Fibroblast of the conjunctiva (primary cell): Measurements from ENCODE around the gene PHETA1.

Source experiments
- DNase-seq: peaks from one replicate; pipeline ENCODE4 v3.0.0-alpha.2; 2010; ENCODE audit warnings: low read depth

Gene PHETA1

GRCh38 chr12:111320258-111321050, 48.4 kb downstream of the PHETA1 start:
- no peak for DNase-seq

DNA sequence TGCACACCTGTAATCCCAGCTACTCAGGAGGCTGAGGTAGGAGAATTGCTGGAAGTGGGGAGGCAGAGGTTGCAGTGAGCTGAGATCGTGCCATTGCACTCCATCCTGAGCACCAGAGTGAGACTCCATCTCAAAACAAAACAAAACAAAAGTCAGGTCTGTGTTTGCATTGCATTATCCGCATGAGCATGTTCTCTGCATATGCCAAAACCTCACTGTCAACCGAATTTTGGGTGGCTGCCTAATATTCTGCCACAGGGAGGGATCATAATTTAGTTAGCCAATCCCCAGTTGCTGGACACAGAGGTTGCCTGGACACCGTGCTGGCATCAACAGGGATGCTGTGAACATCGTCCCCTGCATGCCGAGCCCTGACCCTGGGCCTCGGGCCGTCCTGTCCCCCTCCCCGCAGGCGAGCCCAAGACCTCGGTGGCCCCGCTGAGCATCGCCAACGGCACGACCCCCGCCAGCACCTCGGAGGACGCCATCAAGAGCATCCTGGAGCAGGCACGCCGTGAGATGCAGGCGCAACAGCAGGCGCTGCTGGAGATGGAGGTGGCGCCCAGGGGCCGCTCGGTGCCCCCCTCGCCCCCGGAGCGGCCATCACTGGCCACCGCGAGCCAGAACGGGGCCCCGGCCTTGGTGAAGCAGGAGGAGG, 49.2 kb downstream of the PHETA1 start:
- no peak for DNase-seq

- no peak for DNase-seq
Observed at GRCh38 chr12:111318450-111318849, 50.4 kb downstream of the PHETA1 start.

DNA sequence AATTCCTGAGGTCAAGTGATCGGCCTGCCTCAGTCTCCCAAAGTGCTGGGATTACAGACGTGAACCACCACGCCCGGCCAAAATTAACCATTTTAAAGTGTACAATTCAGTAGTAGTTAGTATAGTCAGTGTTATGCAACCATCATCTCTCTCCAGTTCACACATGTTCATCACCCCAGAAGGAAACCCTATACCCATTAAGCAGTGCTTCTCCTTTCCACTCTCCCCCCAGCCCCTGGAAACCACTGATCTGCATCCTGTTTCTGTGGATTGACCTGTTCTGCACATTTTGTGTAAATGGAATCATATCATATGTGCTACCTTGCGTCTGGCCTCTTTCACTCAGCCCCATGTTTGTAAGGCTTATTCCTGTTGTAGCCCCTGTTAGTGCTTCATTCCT, 52.2 kb downstream of the PHETA1 start:
- no peak for DNase-seq

GRCh38 chr12:111314953-111315539, 53.8 kb downstream of the PHETA1 start:
- DNase-seq, result no peak

DNA sequence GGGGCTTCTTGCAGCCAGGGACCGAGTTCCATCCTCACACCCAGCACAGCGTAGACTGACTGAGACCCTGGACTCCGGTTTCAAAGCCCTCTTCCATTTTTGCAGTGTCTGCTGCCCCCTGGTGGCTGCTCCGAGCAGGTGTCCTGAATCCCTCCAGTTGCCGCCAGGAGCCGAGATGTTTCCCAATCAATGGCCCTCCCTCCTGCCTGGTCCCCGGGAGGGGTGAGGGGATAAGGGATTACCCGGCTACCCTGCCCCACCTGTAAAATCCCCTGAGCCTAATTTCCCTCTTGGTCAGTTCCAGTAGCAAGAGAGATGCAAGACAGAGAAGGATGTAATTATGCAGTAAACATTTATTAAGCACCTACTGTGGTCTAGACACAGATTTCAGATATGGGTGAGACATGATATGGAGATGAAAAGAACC, 55.0 kb downstream of the PHETA1 start:
- peak; percentile 46 for DNase-seq

DNA sequence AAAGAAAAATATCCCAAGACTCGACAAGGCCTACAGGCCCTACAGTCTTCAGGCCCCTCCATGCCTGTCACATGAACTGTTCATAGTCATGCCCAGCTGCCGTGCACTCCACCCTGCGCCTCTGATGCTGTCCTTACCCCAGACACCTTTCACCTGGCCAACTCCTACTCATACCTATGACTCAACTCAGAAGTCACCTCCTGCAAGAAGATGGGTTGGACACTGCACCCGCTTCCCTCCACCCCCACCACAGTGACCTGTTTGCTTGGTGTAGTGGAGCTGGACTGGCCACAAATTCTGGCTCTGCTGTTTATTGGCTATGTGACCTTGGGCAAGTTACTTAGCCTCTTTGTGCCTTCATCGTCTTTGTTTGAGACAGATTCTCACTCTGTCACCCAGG, 56.2 kb downstream of the PHETA1 start:
- no peak for DNase-seq

DNA sequence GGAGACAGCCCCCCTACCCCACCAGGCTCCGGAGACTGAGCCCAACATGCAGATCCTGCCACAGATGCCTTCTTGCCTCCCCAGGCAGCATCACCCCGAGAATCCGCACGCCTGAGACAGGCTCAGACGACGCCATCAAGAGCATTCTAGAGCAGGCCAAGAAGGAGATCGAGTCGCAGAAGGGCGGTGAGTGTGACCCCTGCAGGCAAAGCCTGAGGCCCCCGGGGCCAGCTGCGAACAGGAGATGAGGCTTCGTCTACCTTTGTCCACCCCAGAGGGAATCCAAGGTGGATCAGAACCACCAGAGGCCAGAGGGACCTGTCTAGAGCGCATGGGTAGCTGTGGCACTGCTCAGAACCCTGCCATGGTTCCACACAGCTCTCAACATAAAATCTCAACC, 56.9 kb downstream of the PHETA1 start:
- DNase-seq, result no peak

GRCh38 chr12:111311011-111311410, 57.9 kb downstream of the PHETA1 start:
- DNase-seq, result no peak
